Measurements from ENCODE around the gene STOML1.

Gene STOML1

GRCh38 chr15:74013374-74013894 is 21.3 kb upstream of the STOML1 start:
- DNase-seq (ENCODE audit: low read depth) = no peak
- no peak for TF ChIP-seq CTCF (conservative IDR thresholded peaks at IDR 0.05; ENCODE audit: low read depth, low read length)
- no peak overlapping the region for H3K4me3 ChIP-seq (ENCODE audit: low read length)

GRCh38 chr15:74011610-74012009 is 19.5 kb upstream of the STOML1 start:
- DNase-seq (ENCODE audit: low read depth) = no peak
- H3K4me3 ChIP-seq (ENCODE audit: low read length) = no peak overlapping the region
- TF ChIP-seq CTCF (conservative IDR thresholded peaks at IDR 0.05; ENCODE audit: low read depth, low read length) = no peak

- no peak overlapping the region for H3K4me3 ChIP-seq (ENCODE audit: low read length)
- no peak for DNase-seq (ENCODE audit: low read depth)
- no peak for TF ChIP-seq CTCF (conservative IDR thresholded peaks at IDR 0.05; ENCODE audit: low read depth, low read length)
Measured at GRCh38 chr15:74010929-74011540, 18.9 kb upstream of the STOML1 start.

- H3K4me3 ChIP-seq (ENCODE audit: low read length) = no peak overlapping the region
- DNase-seq (ENCODE audit: low read depth) = no peak
- TF ChIP-seq CTCF (conservative IDR thresholded peaks at IDR 0.05; ENCODE audit: low read depth, low read length) = no peak
Measured at GRCh38 chr15:74008901-74009300, 16.8 kb upstream of the STOML1 start.

- H3K4me3 ChIP-seq (ENCODE audit: low read length) = no peak overlapping the region
- DNase-seq (ENCODE audit: low read depth) = no peak
- no peak for TF ChIP-seq CTCF (conservative IDR thresholded peaks at IDR 0.05; ENCODE audit: low read depth, low read length)
Measured at GRCh38 chr15:74007820-74008371, 15.8 kb upstream of the STOML1 start.

GRCh38 chr15:74006774-74007639 is 14.9 kb upstream of the STOML1 start:
- no peak overlapping the region for H3K4me3 ChIP-seq (ENCODE audit: low read length)
- DNase-seq (ENCODE audit: low read depth) = no peak
- TF ChIP-seq CTCF (conservative IDR thresholded peaks at IDR 0.05; ENCODE audit: low read depth, low read length) = no peak

Measured in retinal pigment epithelial cell (primary cell).